ENCODE measurements around the gene PLCL2. TPM values are rescaled to one million over a fixed set of nuclear protein-coding genes. Genes with fewer than 3 reads are reported as not detected.
"Not testable (repeated sequence)": the region's sequence is repeated elsewhere in the genome, so short reads cannot be mapped to it uniquely, and the experiment has no call there.

PLCL2 gene
- total RNA-seq, 1 experiment from 2014 or later, result 32.1 TPM

GRCh38 chr3:17125738-17126442, 241.1 kb downstream of the PLCL2 start:
- no peak overlapping the region for H2AK5ac ChIP-seq (ENCODE audit: insufficient read length, low read length)
- no peak overlapping the region for H3K4me2 ChIP-seq (ENCODE audit: insufficient read depth, insufficient read length, low read length)
- no peak overlapping the region for H2BK15ac ChIP-seq (ENCODE audit: low read depth, low read length)
- no peak for TF ChIP-seq CTCF (conservative IDR thresholded peaks at IDR 0.05)
- no peak overlapping the region for H3K23ac ChIP-seq (ENCODE audit: insufficient read length, low read depth, low read length)
- Mint-ChIP-seq H3K27me3 (ENCODE audit: low read depth) (no peaks in the 10 kb centered on the region), H3K9me3 (peaks cover 20 to 21% of the 10 kb centered on the region in 2 experiments), H3K4me3 (no peak overlapping the region), H3K27ac (no peak overlapping the region), H3K36me3 (ENCODE audit: insufficient read depth in 1 of 3, low read depth in 3 of 3) (peaks cover 0 to 26% (median 4%) of the 10 kb centered on the region in 3 experiments; a peak in 4 of 7 replicates), H3K4me1 (no peaks in the 10 kb centered on the region)
- no peak overlapping the region for H2BK120ac ChIP-seq (ENCODE audit: low read depth, low read length, poor library complexity, severe bottlenecking)
- H3K27ac ChIP-seq (ENCODE audit: insufficient read length, low read depth, low read length), result no peak overlapping the region
- no peak overlapping the region for H4K8ac ChIP-seq (replicated peaks; ENCODE audit: insufficient read length, low read depth, low read length)
- no peak overlapping the region for H2BK20ac ChIP-seq (ENCODE audit: low read depth, low read length, poor library complexity, severe bottlenecking)
- H4K91ac ChIP-seq (ENCODE audit: insufficient read length, low read depth, low read length), result no peak overlapping the region
- H3T11ph ChIP-seq (ENCODE audit: low read length), result no peak overlapping the region
- no peaks in the 10 kb centered on the region for H4K20me1 ChIP-seq (ENCODE audit: control insufficient read depth, insufficient read depth, insufficient read length)
- no peak overlapping the region for H3K9ac ChIP-seq (ENCODE audit: extremely low read depth, insufficient read length, low read length)
- H3K14ac ChIP-seq (ENCODE audit: insufficient read depth, low read length), result no peak overlapping the region
- H3K23me2 ChIP-seq (ENCODE audit: insufficient read length, low read depth, low read length, poor library complexity, severe bottlenecking), result no peaks in the 10 kb centered on the region
- H3K4me1 ChIP-seq (ENCODE audit: insufficient read depth, low read length), result no peaks in the 10 kb centered on the region
- no peak overlapping the region for H2BK5ac ChIP-seq (ENCODE audit: insufficient read length, low read length)
- no peak for DNase-seq
- H4K5ac ChIP-seq (ENCODE audit: insufficient read length, low read depth, low read length), result no peak overlapping the region
- no peak overlapping the region for H3K18ac ChIP-seq (ENCODE audit: insufficient read length, low read depth, low read length)
- H3K56ac ChIP-seq (ENCODE audit: insufficient read length, low read depth, low read length), result no peak overlapping the region
- no peaks in the 10 kb centered on the region for H3K9me3 ChIP-seq (ENCODE audit: control insufficient read depth, low read depth, low read length)
- H3K27me3 ChIP-seq (ENCODE audit: insufficient read depth, low read length), result no peaks in the 10 kb centered on the region
- no peaks in the 10 kb centered on the region for H3K79me1 ChIP-seq (ENCODE audit: insufficient read depth, low read depth, low read length, poor library complexity, severe bottlenecking)
- no peak overlapping the region for H3K4ac ChIP-seq (ENCODE audit: low read depth, low read length)
- no peaks in the 10 kb centered on the region for H3K79me2 ChIP-seq (ENCODE audit: insufficient read depth, low read length)
- no peak overlapping the region for H2BK12ac ChIP-seq (ENCODE audit: insufficient read length, low read depth, low read length)
- WGBS (ENCODE audit: extremely low coverage, insufficient read length, low lambda C conversion rate), result no CpG with 5 or more reads among the region's 2 CpGs
- no peak overlapping the region for H2AFZ ChIP-seq (ENCODE audit: low read length)

GRCh38 chr3:17128671-17129070, 243.9 kb downstream of the PLCL2 start:
- H3K23ac ChIP-seq (ENCODE audit: insufficient read length, low read depth, low read length); H4K20me1 ChIP-seq (ENCODE audit: control insufficient read depth, insufficient read depth, insufficient read length); H2BK120ac ChIP-seq (ENCODE audit: low read depth, low read length, poor library complexity, severe bottlenecking); H2AFZ ChIP-seq (ENCODE audit: low read length); H4K91ac ChIP-seq (ENCODE audit: insufficient read length, low read depth, low read length); H3K4me1 ChIP-seq (ENCODE audit: insufficient read depth, low read length); H2AK5ac ChIP-seq (ENCODE audit: insufficient read length, low read length); H3K79me1 ChIP-seq (ENCODE audit: insufficient read depth, low read depth, low read length, poor library complexity, severe bottlenecking); H2BK5ac ChIP-seq (ENCODE audit: insufficient read length, low read length); H4K5ac ChIP-seq (ENCODE audit: insufficient read length, low read depth, low read length); H3T11ph ChIP-seq (ENCODE audit: low read length); H3K4me1 Mint-ChIP-seq; H3K9me3 ChIP-seq (ENCODE audit: control insufficient read depth, low read depth, low read length); H3K27me3 Mint-ChIP-seq (ENCODE audit: low read depth); H3K18ac ChIP-seq (ENCODE audit: insufficient read length, low read depth, low read length); H3K79me2 ChIP-seq (ENCODE audit: insufficient read depth, low read length); H4K8ac ChIP-seq (replicated peaks; ENCODE audit: insufficient read length, low read depth, low read length); H3K56ac ChIP-seq (ENCODE audit: insufficient read length, low read depth, low read length); H3K14ac ChIP-seq (ENCODE audit: insufficient read depth, low read length); H3K23me2 ChIP-seq (ENCODE audit: insufficient read length, low read depth, low read length, poor library complexity, severe bottlenecking); H3K27ac Mint-ChIP-seq; H3K4me2 ChIP-seq (ENCODE audit: insufficient read depth, insufficient read length, low read length); H2BK12ac ChIP-seq (ENCODE audit: insufficient read length, low read depth, low read length); H2BK15ac ChIP-seq (ENCODE audit: low read depth, low read length); H3K4ac ChIP-seq (ENCODE audit: low read depth, low read length); H3K27ac ChIP-seq (ENCODE audit: insufficient read length, low read depth, low read length); H3K9ac ChIP-seq (ENCODE audit: extremely low read depth, insufficient read length, low read length); DNase-seq; H3K27me3 ChIP-seq (ENCODE audit: insufficient read depth, low read length); H2BK20ac ChIP-seq (ENCODE audit: low read depth, low read length, poor library complexity, severe bottlenecking); H3K4me3 Mint-ChIP-seq: not testable (repeated sequence)
- peaks cover 0 to 16% (median 0%) of the 10 kb centered on the region in 3 experiments; a peak in 3 of 7 replicates for H3K36me3 Mint-ChIP-seq (ENCODE audit: insufficient read depth in 1 of 3, low read depth in 3 of 3)
- peaks cover 12 to 15% of the 10 kb centered on the region in 2 experiments; a peak in 4 of 5 replicates for H3K9me3 Mint-ChIP-seq
- WGBS (ENCODE audit: extremely low coverage, insufficient read length, low lambda C conversion rate), result no CpG with 5 or more reads among the region's 3 CpGs
